Calu3 (cell line): ENCODE results near the gene ZNF829. TPM values are rescaled to one million over a fixed set of nuclear protein-coding genes. Genes with fewer than 3 reads are reported as not detected.

Experiments used
- Bru-seq: library from RNA; stranded (reverse); fragments of 400-500 nt; gene quantifications from one replicate; lab custom pipeline; 2021; lab: Mats Ljungman, UMichigan
- BruChase-seq, 2 experiments: library from RNA; stranded (reverse); fragments of 400-500 nt; gene quantifications; one replicate each; lab custom pipeline; 2021; lab: Mats Ljungman, UMichigan
- BruUV-seq: library from RNA; stranded (reverse); fragments of 400-500 nt; replicated peaks from 2 replicates; lab custom pipeline; 2021; lab: Mats Ljungman, UMichigan
- CTCF ChIA-PET: fragments of 300-600 bp; sonication (Branson Sonifier 250); formaldehyde crosslinking; loops from one replicate; lab custom pipeline; 2022; ENCODE audit warnings: antibody characterized with exemption; lab: Charles Lee
- DNase-seq: peaks from one replicate; pipeline ENCODE4 v3.0.0; 2022
- H3K27ac Mint-ChIP-seq: one replicate; pipeline ENCODE4 v1.8.0; 2022; ENCODE audit warnings: mixed read lengths; ENCODE audit not compliant: unreplicated experiment
- H3K27me3 Mint-ChIP-seq: one replicate; pipeline ENCODE4 v1.8.0; 2022; ENCODE audit warnings: mixed read lengths; ENCODE audit not compliant: unreplicated experiment
- H3K36me3 Mint-ChIP-seq: one replicate; pipeline ENCODE4 v1.8.0; 2022; ENCODE audit warnings: mild to moderate bottlenecking, moderate library complexity, mixed read lengths; ENCODE audit not compliant: insufficient read depth, unreplicated experiment
- H3K4me1 Mint-ChIP-seq: one replicate; pipeline ENCODE4 v1.8.0; 2022; ENCODE audit warnings: mild to moderate bottlenecking, low read depth, mixed read lengths; ENCODE audit not compliant: unreplicated experiment
- H3K4me3 Mint-ChIP-seq: one replicate; pipeline ENCODE4 v1.8.0; 2022; ENCODE audit warnings: mild to moderate bottlenecking, low read depth, moderate library complexity, mixed read lengths; ENCODE audit not compliant: unreplicated experiment
- H3K9me3 Mint-ChIP-seq: one replicate; pipeline ENCODE4 v1.8.0; 2022; ENCODE audit warnings: low read depth, mixed read lengths; ENCODE audit not compliant: unreplicated experiment
- CTCF ChIP-seq: fragments of 200-600 bp; IDR thresholded peaks from one replicate; pipeline ENCODE4 v1.8.0; 2022; ENCODE audit warnings: antibody characterized with exemption; ENCODE audit not compliant: unreplicated experiment
- intact Hi-C: fragments of 100-400 bp; cut with micrococcal nuclease; formaldehyde crosslinking; loops from one replicate; pipeline ENCODE4 v1.10.0; 2022; ENCODE audit not compliant: unreplicated experiment
- long read RNA-seq: library from polyadenylated mRNA; stranded (forward); transcript quantifications from one replicate; pipeline ENCODE4 v2.0.0, GENCODE V29; 2022
- total RNA-seq: library from RNA; stranded (reverse); gene quantifications from 2 replicates; pipeline ENCODE4 v1.2.3, GENCODE V29; 2022

The ZNF829 gene
- total RNA-seq (2.6 and 3.0 TPM in 2 replicates), Bru-seq, nascent RNA (percentile 54 among the genes with signal in this experiment), BruChase-seq, experiment 1, labeled RNA remaining after a 6-hour chase (percentile 45 among the genes with signal in this experiment), BruChase-seq, experiment 2, labeled RNA remaining after a 2-hour chase (percentile 49 among the genes with signal in this experiment)
- long read RNA-seq, partial matches to known transcripts = 0 of 1 reads
- long read RNA-seq, other reads (novel, unspliced or antisense) = 1 of 1 reads

- peaks cover 8% of the 10 kb centered on the region for H3K4me1 Mint-ChIP-seq
- TF ChIP-seq CTCF = peak; percentile 64
- BruUV-seq = TSS peak; percentile 29
- peaks cover 10% of the 10 kb centered on the region for H3K9me3 Mint-ChIP-seq
- intact Hi-C loops = no loop called here
- H3K27me3 Mint-ChIP-seq = no peaks in the 10 kb centered on the region
- H3K36me3 Mint-ChIP-seq = peaks cover 18% of the 10 kb centered on the region
- H3K4me3 Mint-ChIP-seq = peak within 1 kb of the TSS; percentile 97
- peak; percentile 85 for DNase-seq
- CTCF ChIA-PET = no interaction called here
- peak within 1 kb of the TSS; percentile 84 for H3K27ac Mint-ChIP-seq
These were observed at the start of gene ZNF829, which contains the start of gene ZNF568 for GRCh38 chr19:36915992-36916830. Gene ZNF829, minus strand, starts transcription at chr19:36916291. Its CDS starts 1,124 bp downstream, at chr19:36915167. Gene ZNF568, plus strand, starts transcription at chr19:36916332. Its CDS starts 6,439 bp downstream, at chr19:36922771.

GRCh38 chr19:36963280-36963679, 47.2 kb upstream of the ZNF829 start:
- Mint-ChIP-seq H3K36me3 (no peaks in the 10 kb centered on the region), H3K4me3 (no peak overlapping the region), H3K4me1 (no peaks in the 10 kb centered on the region), H3K27me3 (no peaks in the 10 kb centered on the region), H3K27ac (no peak overlapping the region), H3K9me3 (peaks cover 14% of the 10 kb centered on the region)
- no peak for TF ChIP-seq CTCF
- CTCF ChIA-PET = no interaction called here
- no peak for DNase-seq
- BruUV-seq = no TSS peak
- intact Hi-C loops = no loop called here

- no peak overlapping the region for H3K27ac Mint-ChIP-seq
- no peak for TF ChIP-seq CTCF
- no peak for DNase-seq
- intact Hi-C loops = no loop called here
- BruUV-seq = no TSS peak
- no peak overlapping the region for H3K4me3 Mint-ChIP-seq
- H3K4me1 Mint-ChIP-seq = no peaks in the 10 kb centered on the region
- H3K9me3 Mint-ChIP-seq = peaks cover 17% of the 10 kb centered on the region
- CTCF ChIA-PET = no interaction called here
- H3K27me3 Mint-ChIP-seq = no peaks in the 10 kb centered on the region
- H3K36me3 Mint-ChIP-seq = no peaks in the 10 kb centered on the region
These were observed 46.3 kb upstream of the ZNF829 start for GRCh38 chr19:36962346-36962745.

- Mint-ChIP-seq H3K27me3 (no peaks in the 10 kb centered on the region), H3K36me3 (no peaks in the 10 kb centered on the region), H3K4me1 (no peaks in the 10 kb centered on the region), H3K27ac (no peak overlapping the region), H3K4me3 (no peak overlapping the region), H3K9me3 (peaks cover 23% of the 10 kb centered on the region)
- TF ChIP-seq CTCF = no peak
- no TSS peak for BruUV-seq
- intact Hi-C loops = no loop called here
- CTCF ChIA-PET = no interaction called here
- DNase-seq = no peak
These were observed 34.4 kb upstream of the ZNF829 start for GRCh38 chr19:36950335-36951119.
